HepG2 (cell line): ENCODE results near the gene MBD4. TPM values are rescaled to one million over a fixed set of nuclear protein-coding genes. Genes with fewer than 3 reads are reported as not detected.

ENCODE experiments used
- ATAC-seq: fragments of 200-7000 bp; cut with Tn5 transposase; 3 replicates; pipeline ENCODE4 v1.9.1; 2020; ENCODE audit warnings: mild to moderate bottlenecking, moderate library complexity
- BruUV-seq: library from RNA; stranded (reverse); fragments of 400-500 nt; replicated peaks from 2 replicates; lab custom pipeline; 2021; lab: Mats Ljungman, UMichigan
- CTCF ChIA-PET: fragments of 300-600 bp; formaldehyde crosslinking; extraction: SDS; loops from one replicate; lab custom pipeline; 2021; ENCODE audit warnings: low total read pairs, inconsistent platforms, low intra/inter-chr PET ratio; lab: Yijun Ruan, JAX
- POLR2A ChIA-PET: fragments of 350-600 bp; sonication (Branson Sonifier 250); formaldehyde crosslinking; loops from one replicate; lab custom pipeline; 2020; ENCODE audit warnings: antibody characterized with exemption, inconsistent platforms; lab: Yijun Ruan, JAX
- DNase-seq: peaks from one replicate; pipeline ENCODE4 v3.0.0-alpha.2; 2015; ENCODE audit warnings: low spot score
- FAIRE-seq: peaks from 3 replicates; lab custom pipeline; 2011; peaks lifted over from hg19 to GRCh38; lab: Jason Lieb, UNC
- H2AFZ ChIP-seq: one replicate; pipeline ENCODE4 v1.6.1; 2011; ENCODE audit warnings: low read length, inconsistent platforms
- H3K27ac ChIP-seq: fragments of 300-600 bp; 3 replicates; pipeline ENCODE4 v1.8.0; 2011; ENCODE audit warnings: mixed run types, mild to moderate bottlenecking, mixed read lengths, low read length, inconsistent platforms; ENCODE audit not compliant: insufficient read depth; ENCODE audit errors: extremely low read length
- H3K27me3 ChIP-seq, 2 experiments: fragments of 200-600 bp in 1 of 2; 2 replicates in 1 of 2; 3 replicates in 1 of 2; pipeline versions ENCODE4 v1.6.0 to v1.8.0; 2011; ENCODE audit warnings: low read length in 2 of 2, mild to moderate bottlenecking in 2 of 2, moderate library complexity in 2 of 2, inconsistent platforms in 1 of 2; ENCODE audit not compliant: insufficient read depth in 2 of 2, control insufficient read depth in 1 of 2
- H3K36me3 ChIP-seq, 2 experiments: fragments of 200-600 bp in 1 of 2; replicated peaks in 1 of 2; 2 replicates in 1 of 2; 3 replicates in 1 of 2; pipeline versions ENCODE4 v1.5.1 to v1.8.0; 2011; ENCODE audit warnings: low read length in 2 of 2, inconsistent platforms in 1 of 2; ENCODE audit not compliant: insufficient read depth in 2 of 2, control insufficient read depth in 1 of 2
- H3K4me1 ChIP-seq: 2 replicates; pipeline ENCODE4 v1.5.1; 2012; ENCODE audit warnings: low read length, inconsistent platforms; ENCODE audit not compliant: insufficient read depth
- H3K4me2 ChIP-seq: 2 replicates; pipeline ENCODE4 v1.6.0; 2011; ENCODE audit warnings: low read depth, low read length, inconsistent platforms
- H3K4me3 ChIP-seq, 3 experiments: fragments of 200-600 bp in 1 of 3; sonication (generic), shearing (Covaris generic) in 1 of 3; replicated peaks in 1 of 3; 2 replicates each; pipeline ENCODE4 v1.5.1; 2011 to 2016; ENCODE audit warnings: low read length in 3 of 3, inconsistent platforms in 2 of 3, low read depth in 2 of 3, mild to moderate bottlenecking in 2 of 3, control low read depth in 1 of 3, mixed read lengths in 1 of 3; ENCODE audit not compliant: insufficient read depth in 1 of 3
- H3K79me2 ChIP-seq: one replicate; pipeline ENCODE4 v1.6.1; 2011; ENCODE audit warnings: low read length, inconsistent platforms; ENCODE audit not compliant: insufficient read depth
- H3K9ac ChIP-seq: 2 replicates; pipeline ENCODE4 v1.6.0; 2011; ENCODE audit warnings: mild to moderate bottlenecking, low read depth, low read length, inconsistent platforms; ENCODE audit not compliant: insufficient read depth
- H3K9me3 ChIP-seq: 2 replicates; pipeline ENCODE4 v1.5.1; 2012; ENCODE audit warnings: mild to moderate bottlenecking, low read length
- H4K20me1 ChIP-seq: 2 replicates; pipeline ENCODE4 v1.6.0; 2011; ENCODE audit warnings: inconsistent platforms, mild to moderate bottlenecking, low read length, moderate library complexity; ENCODE audit not compliant: insufficient read depth
- CEBPG ChIP-seq: IDR thresholded peaks from 2 replicates; pipeline ENCODE4 v1.6.1; 2016
- ERF ChIP-seq: IDR thresholded peaks from 2 replicates; pipeline ENCODE4 v1.6.1; 2018; ENCODE audit warnings: missing biosample characterization, missing genetic modification reagents
- KDM5A ChIP-seq: fragments of 200-600 bp; sonication (generic); IDR thresholded peaks from 2 replicates; pipeline ENCODE4 v1.7.0; 2018; ENCODE audit warnings: antibody characterized with exemption, mild to moderate bottlenecking, low read length, borderline replicate concordance
- MLLT10 ChIP-seq: sonication (generic); formaldehyde crosslinking; IDR thresholded peaks from 2 replicates; pipeline ENCODE4 v1.4.0; 2020; ENCODE audit warnings: missing genetic modification reagents
- MXD1 ChIP-seq: sonication (generic); formaldehyde crosslinking; IDR thresholded peaks from 2 replicates; pipeline ENCODE4 v1.4.0; 2020; ENCODE audit warnings: mild to moderate bottlenecking, missing genetic modification reagents
- NFKB2 ChIP-seq: sonication (generic); formaldehyde crosslinking; IDR thresholded peaks from 2 replicates; pipeline ENCODE4 v1.4.0; 2020; ENCODE audit warnings: missing genetic modification reagents, borderline replicate concordance
- NR2F2 ChIP-seq: IDR thresholded peaks from 2 replicates; pipeline ENCODE4 v1.6.1; 2012; ENCODE audit warnings: low read depth, inconsistent platforms, borderline replicate concordance
- RORA ChIP-seq: sonication (generic); formaldehyde crosslinking; IDR thresholded peaks from 2 replicates; pipeline ENCODE4 v1.5.0; 2020; ENCODE audit warnings: mild to moderate bottlenecking, missing genetic modification reagents, moderate library complexity
- SNAPC2 ChIP-seq: sonication (generic); formaldehyde crosslinking; IDR thresholded peaks from 2 replicates; pipeline ENCODE4 v1.8.1; 2022; ENCODE audit warnings: mild to moderate bottlenecking, missing genetic modification reagents
- SSRP1 ChIP-seq: IDR thresholded peaks from 2 replicates; pipeline ENCODE4 v1.6.1; 2016; ENCODE audit warnings: control low read depth
- SUZ12 ChIP-seq: fragments of 150-350 bp; IDR thresholded peaks from 2 replicates; pipeline ENCODE4 v1.6.1; 2014; ENCODE audit warnings: low read depth, low read length
- ZKSCAN8 ChIP-seq: IDR thresholded peaks from 2 replicates; pipeline ENCODE4 v1.6.1; 2016; ENCODE audit warnings: borderline replicate concordance, missing genetic modification reagents, missing compliant biosample characterization
- ZNF513 ChIP-seq: sonication (generic); formaldehyde crosslinking; conservative IDR thresholded peaks from 2 replicates; pipeline ENCODE4 v1.5.0; 2020; ENCODE audit warnings: missing genetic modification reagents
- ZNF530 ChIP-seq: sonication (generic); formaldehyde crosslinking; IDR thresholded peaks from 2 replicates; pipeline ENCODE4 v1.5.0; 2020; ENCODE audit warnings: low read depth, mild to moderate bottlenecking, missing genetic modification reagents
- ZNF552 ChIP-seq: sonication (generic); formaldehyde crosslinking; IDR thresholded peaks from 2 replicates; pipeline ENCODE4 v1.9.0; 2022; ENCODE audit warnings: missing genetic modification reagents, mild to moderate bottlenecking, borderline replicate concordance
- WGBS: methylation state at CpG from one replicate; pipeline ENCODE4 v1.1.6; 2017; ENCODE audit warnings: low lambda C conversion rate; 5-methylcytosine and 5-hydroxymethylcytosine counted together
- in situ Hi-C: cut with HindIII; loops from 2 replicates; pipeline ENCODE4 v1.10.0; 2017; ENCODE audit warnings: low pct_unique_long_range_greater_than_20kb; ENCODE audit not compliant: extremely low pct_ligation_motif_present
- intact Hi-C: fragments of 100-400 bp; cut with micrococcal nuclease; formaldehyde crosslinking; loops from one replicate; pipeline ENCODE4 v1.10.0; 2022; ENCODE audit not compliant: unreplicated experiment
- polyA plus RNA-seq, 8 experiments: library from polyadenylated mRNA; depleted of rRNA in 3 of 8; stranded (reverse) in 7 of 8; unstranded in 1 of 8; fragments of >200 nt; fragmentation: Illumina TruSeq in 4 of 8; extraction: Trizol in 4 of 8; gene quantifications; 2 replicates each; pipeline versions ENCODE4 v1.2.1 to v1.2.3, GENCODE V29; 2011 to 2016; ENCODE audit warnings: low read depth in 4 of 8, missing spikeins in 1 of 8, mixed read lengths in 1 of 8; ENCODE audit not compliant: insufficient read depth in 1 of 8
- total RNA-seq, 5 experiments: library from RNA; depleted of rRNA; stranded (reverse); fragments of >200 nt; fragmentation: Illumina TruSeq; extraction: Trizol; gene quantifications; 2 replicates each; pipeline ENCODE4 v1.2.3, GENCODE V29; 2016; ENCODE audit warnings: low read depth in 1 of 5
- TF ChIP-seq, protein P1 (sequence below): sonication (generic); formaldehyde crosslinking; IDR thresholded peaks from 2 replicates; pipeline ENCODE4 v1.4.0; 2020; ENCODE audit warnings: missing genetic modification reagents

MBD4 gene
- total and polyA plus RNA-seq, 2 of the 13 experiments (the other 11 are each of a cell fraction or from before 2014, with no cell fraction given), result 14.9 to 25.3 TPM

DNA sequence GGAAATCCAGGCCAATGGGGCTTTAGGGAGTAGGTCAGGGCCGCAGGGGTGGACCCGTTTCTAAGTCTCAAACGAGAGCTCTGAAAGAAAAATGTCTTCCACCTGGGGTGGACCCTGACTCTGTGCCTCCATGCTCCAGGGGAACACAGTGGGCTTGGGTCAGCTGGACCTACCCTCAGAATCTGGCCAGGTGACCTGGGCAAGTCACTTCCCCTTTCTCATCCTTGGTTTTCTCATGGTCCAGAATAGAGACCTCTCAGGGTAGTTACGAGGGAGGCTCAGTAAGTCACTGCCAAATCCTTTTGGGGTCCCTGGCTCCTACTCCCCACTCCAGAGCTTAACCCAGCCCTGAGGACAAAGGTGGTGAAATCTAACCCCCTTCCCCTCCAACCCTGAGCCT is 37.1 kb downstream of the MBD4 start:
- Histone ChIP-seq H3K36me3 (no peaks in the 10 kb centered on the region), H3K4me2 (peak overlapping the region; percentile 37; the same call in 1 of the 2 replicates), H2AFZ (no peak overlapping the region), H3K27ac (no peak overlapping the region), H3K4me3 (no peak overlapping the region), H3K9me3 (no peaks in the 10 kb centered on the region), H3K4me1 (peaks cover 42% of the 10 kb centered on the region), H3K79me2 (peaks cover 17% of the 10 kb centered on the region), H4K20me1 (no peaks in the 10 kb centered on the region), H3K9ac (no peak overlapping the region), H3K27me3 (no peaks in the 10 kb centered on the region; a peak in 1 of 5 replicates)
- CTCF ChIA-PET, result no interaction called here
- intact Hi-C loops, result no loop called here
- FAIRE-seq (no peak), DNase-seq (no peak), ATAC-seq (no peak)
- in situ Hi-C loops, result no loop called here
- WGBS, result 67% methylated on average over 4 of the region's 4 CpGs
- BruUV-seq, result no TSS peak
- TF ChIP-seq SSRP1 (CRISPR knock-in tag), result no peak
- no peak for TF ChIP-seq ZNF530 (CRISPR knock-in tag)
- TF ChIP-seq NR2F2, result no peak
- no peak for TF ChIP-seq SNAPC2 (CRISPR knock-in tag)
- TF ChIP-seq MXD1, result no peak
- TF ChIP-seq SUZ12, result no peak
- TF ChIP-seq KDM5A, result no peak
- no peak for TF ChIP-seq ZKSCAN8 (CRISPR knock-in tag)
- POLR2A ChIA-PET, result interaction anchor here (1.2 to 1.7 kb wide), 2 partner anchors 11 to 12 kb away, joined by 3 to 4 read pairs; no protein-coding TSS in a partner anchor

DNA sequence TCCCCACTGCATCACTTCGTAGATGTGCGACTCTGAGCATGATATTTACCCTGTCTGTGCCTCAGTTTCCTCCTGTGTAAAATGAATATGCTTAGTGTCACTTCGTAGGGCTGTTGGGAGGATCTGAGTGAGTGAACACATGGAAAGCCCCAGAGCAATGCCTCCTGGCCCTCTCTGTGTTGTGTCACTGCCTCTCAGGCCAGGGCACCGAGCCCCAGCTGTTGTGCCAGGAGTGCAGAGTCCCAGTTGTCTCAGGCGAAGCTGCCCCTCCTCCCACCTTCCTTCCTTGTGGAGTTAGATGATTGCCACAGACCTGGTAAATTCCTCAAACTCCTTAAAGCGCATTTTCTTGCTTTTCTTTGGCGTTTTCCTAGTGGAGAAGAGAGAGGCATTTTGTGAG is 37.5 kb downstream of the MBD4 start:
- POLR2A ChIA-PET, result interaction anchor here (1.2 to 1.7 kb wide), 2 partner anchors 11 to 12 kb away, joined by 3 to 4 read pairs; no protein-coding TSS in a partner anchor
- Histone ChIP-seq H4K20me1 (no peaks in the 10 kb centered on the region), H3K9me3 (no peaks in the 10 kb centered on the region), H3K27ac (no peak overlapping the region), H3K4me3 (no peak overlapping the region), H3K4me2 (peak overlapping the region; percentile 37; the same call in 1 of the 2 replicates), H3K4me1 (peaks cover 46% of the 10 kb centered on the region), H2AFZ (no peak overlapping the region), H3K27me3 (no peaks in the 10 kb centered on the region; a peak in 1 of 5 replicates), H3K36me3 (0 out of 5 replicates have a peak, but pooled peaks cover 0 to 3% of the 10 kb centered on the region in 2 experiments), H3K9ac (no peak overlapping the region), H3K79me2 (peaks cover 21% of the 10 kb centered on the region)
- intact Hi-C loops (no loop called here), in situ Hi-C loops (no loop called here)
- FAIRE-seq, result no peak
- no TSS peak for BruUV-seq
- CTCF ChIA-PET, result no interaction called here
- 40% methylated on average over 7 of the region's 7 CpGs for WGBS
- DNase-seq, result no peak
- no peak for ATAC-seq
- TF ChIP-seq ERF (CRISPR knock-in tag) (no peak), MLLT10 (no peak), RORA (CRISPR knock-in tag) (no peak), NFKB2 (CRISPR knock-in tag) (no peak), ZNF513 (CRISPR knock-in tag) (no peak), ZNF552 (CRISPR knock-in tag) (no peak), CEBPG (CRISPR knock-in tag) (0 out of 2 replicates have a peak, but pooled peaks have one; percentile 22)
- TF ChIP-seq, protein P1, sequence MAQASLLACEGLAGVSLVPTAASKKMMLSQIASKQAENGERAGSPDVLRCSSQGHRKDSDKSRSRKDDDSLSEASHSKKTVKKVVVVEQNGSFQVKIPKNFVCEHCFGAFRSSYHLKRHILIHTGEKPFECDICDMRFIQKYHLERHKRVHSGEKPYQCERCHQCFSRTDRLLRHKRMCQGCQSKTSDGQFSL (CRISPR knock-in tag), result no peak
